SK-N-SH treated with all-trans-retinoic acid at 6 μM for 48 hours (cell line): ENCODE data around the gene DDA1.
A peak's percentile ranks its signal among the peaks of the same experiment; 100 is the strongest.

Source experiments
- ATAC-seq: fragments of 200-7000 bp; cut with Tn5 transposase; 3 replicates; pipeline ENCODE4 v1.9.1; 2020; ENCODE audit warnings: mild to moderate bottlenecking, moderate library complexity
- ARNTL ChIP-seq: fragments of 450-650 bp; formaldehyde crosslinking; IDR thresholded peaks from 2 replicates; pipeline ENCODE4 v1.5.0; 2020; ENCODE audit warnings: low read depth, mild to moderate bottlenecking, moderate library complexity, borderline replicate concordance
- CREB5 ChIP-seq: fragments of 250-450 bp; sonication (Bioruptor Pico); IDR thresholded peaks from 2 replicates; pipeline ENCODE4 v1.5.1; 2020; ENCODE audit warnings: low read depth, mild to moderate bottlenecking, moderate library complexity
- CSDC2 ChIP-seq: fragments of 250-450 bp; sonication (Bioruptor Pico); IDR thresholded peaks from 2 replicates; pipeline ENCODE4 v1.5.0; 2020; ENCODE audit warnings: mild to moderate bottlenecking, moderate library complexity
- CSRNP3 ChIP-seq: fragments of 250-450 bp; sonication (Bioruptor Pico); IDR thresholded peaks from 2 replicates; pipeline ENCODE4 v1.5.1; 2021; ENCODE audit warnings: mild to moderate bottlenecking, moderate library complexity
- ESRRG ChIP-seq: fragments of 250-450 bp; sonication (Bioruptor Pico); IDR thresholded peaks from 2 replicates; pipeline ENCODE4 v1.6.1; 2021; ENCODE audit warnings: mild to moderate bottlenecking
- GLIS3 ChIP-seq: fragments of 250-450 bp; sonication (Bioruptor Pico); IDR thresholded peaks from 2 replicates; pipeline ENCODE4 v1.5.0; 2020; ENCODE audit warnings: mild to moderate bottlenecking, moderate library complexity
- ISL1 ChIP-seq: fragments of 250-450 bp; sonication (Bioruptor Pico); IDR thresholded peaks from 2 replicates; pipeline ENCODE4 v2.1.2; 2022; ENCODE audit warnings: mild to moderate bottlenecking, moderate library complexity
- OSR1 ChIP-seq: fragments of 250-450 bp; sonication (Bioruptor Pico); IDR thresholded peaks from 2 replicates; pipeline ENCODE4 v1.8.0; 2022; ENCODE audit warnings: moderate library complexity, mild to moderate bottlenecking, inconsistent platforms
- PPARA ChIP-seq: fragments of 250-450 bp; sonication (Bioruptor Pico); IDR thresholded peaks from 2 replicates; pipeline ENCODE4 v1.5.0; 2020; ENCODE audit warnings: mild to moderate bottlenecking, borderline replicate concordance
- RARB ChIP-seq: fragments of 250-450 bp; sonication (Bioruptor Pico); IDR thresholded peaks from 2 replicates; pipeline ENCODE4 v1.8.0; 2021; ENCODE audit warnings: mild to moderate bottlenecking, moderate library complexity
- TCF4 ChIP-seq: fragments of 250-450 bp; sonication (Bioruptor Pico); IDR thresholded peaks from 2 replicates; pipeline ENCODE4 v1.8.0; 2021; ENCODE audit warnings: mild to moderate bottlenecking, moderate library complexity, borderline replicate concordance
- TOX ChIP-seq: fragments of 250-450 bp; sonication (Bioruptor Pico); IDR thresholded peaks from 2 replicates; pipeline ENCODE4 v1.8.0; 2021; ENCODE audit warnings: mild to moderate bottlenecking, moderate library complexity, borderline replicate concordance
- ZC3H10 ChIP-seq: fragments of 250-450 bp; sonication (Bioruptor Pico); IDR thresholded peaks from 2 replicates; pipeline ENCODE4 v1.5.1; 2021; ENCODE audit warnings: mild to moderate bottlenecking, moderate library complexity
- ZFP3 ChIP-seq: fragments of 250-450 bp; sonication (Bioruptor Pico); IDR thresholded peaks from 2 replicates; pipeline ENCODE4 v1.5.0; 2020; ENCODE audit warnings: mild to moderate bottlenecking, moderate library complexity
- ZNF565 ChIP-seq: fragments of 450-650 bp; formaldehyde crosslinking; conservative IDR thresholded peaks from 2 replicates; pipeline ENCODE4 v1.5.0; 2020; ENCODE audit warnings: low read depth, mild to moderate bottlenecking, moderate library complexity
- ZNF70 ChIP-seq: fragments of 450-650 bp; formaldehyde crosslinking; IDR thresholded peaks from 2 replicates; pipeline ENCODE4 v1.5.0; 2020; ENCODE audit warnings: mild to moderate bottlenecking, moderate library complexity
- ZNF8 ChIP-seq: fragments of 450-650 bp; formaldehyde crosslinking; IDR thresholded peaks from 2 replicates; pipeline ENCODE4 v1.5.0; 2020; ENCODE audit warnings: mild to moderate bottlenecking, moderate library complexity
- TF ChIP-seq, protein P1 (sequence below): fragments of 250-450 bp; sonication (Bioruptor Pico); IDR thresholded peaks from 2 replicates; pipeline ENCODE4 v1.5.0; 2020; ENCODE audit warnings: mild to moderate bottlenecking, moderate library complexity
- TF ChIP-seq, protein P2 (sequence below): fragments of 250-450 bp; sonication (Bioruptor Pico); IDR thresholded peaks from 2 replicates; pipeline ENCODE4 v1.8.0; 2021; ENCODE audit warnings: low read depth, mild to moderate bottlenecking, moderate library complexity, borderline replicate concordance

Gene DDA1

DNA sequence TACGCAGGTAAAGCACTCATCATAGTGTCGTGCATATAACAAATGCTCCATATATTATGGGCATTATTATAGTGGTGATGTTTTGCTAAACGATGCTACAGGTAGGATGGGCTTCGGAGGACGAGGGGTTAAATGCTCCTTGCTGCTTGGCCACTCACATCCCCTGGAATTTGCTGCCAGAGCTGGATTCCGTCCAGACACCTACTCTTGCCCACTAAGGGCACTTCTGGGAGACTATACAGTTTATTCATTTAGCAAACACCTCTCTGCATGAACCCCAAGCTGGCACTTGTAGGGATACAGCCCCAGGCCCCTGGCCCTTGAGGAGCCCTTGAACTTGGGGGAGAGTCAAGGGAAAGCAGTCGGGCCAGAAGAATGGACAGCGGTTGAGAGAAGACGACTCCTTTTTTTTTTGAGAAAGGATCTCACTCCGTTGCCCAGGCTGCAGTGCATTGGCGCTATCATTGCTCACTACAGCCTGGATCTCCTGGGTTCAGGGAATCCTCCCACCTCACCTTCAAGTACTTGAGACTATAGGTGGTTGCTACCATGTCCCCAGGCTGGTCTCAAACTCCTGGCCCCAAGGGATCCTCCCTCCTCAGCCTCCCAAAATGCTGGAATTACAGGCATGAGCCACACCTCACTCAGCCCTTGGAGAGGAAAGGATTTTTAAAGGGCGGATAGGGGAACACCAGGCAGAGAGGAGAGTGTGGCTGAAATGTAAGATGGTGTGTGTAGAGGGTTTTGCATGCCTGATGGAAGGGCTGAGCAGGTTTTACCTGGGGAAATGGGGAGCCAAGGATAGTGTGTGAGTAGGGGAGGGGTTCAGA, 4.8 kb upstream of the DDA1 start:
- TF ChIP-seq PPARA (CRISPR knock-in tag) (no peak), ZNF70 (CRISPR knock-in tag) (no peak), RARB (CRISPR knock-in tag) (no peak), TCF4 (no peak), ISL1 (no peak), CREB5 (CRISPR knock-in tag) (no peak), CSRNP3 (CRISPR knock-in tag) (no peak), TOX (CRISPR knock-in tag) (no peak), ESRRG (CRISPR knock-in tag) (no peak), ZNF565 (CRISPR knock-in tag) (no peak), ZNF8 (CRISPR knock-in tag) (no peak), ZC3H10 (CRISPR knock-in tag) (no peak), CSDC2 (CRISPR knock-in tag) (no peak), GLIS3 (CRISPR knock-in tag) (no peak), ZFP3 (no peak), ARNTL (CRISPR knock-in tag) (no peak), OSR1 (CRISPR knock-in tag) (no peak)
- TF ChIP-seq, protein P1, sequence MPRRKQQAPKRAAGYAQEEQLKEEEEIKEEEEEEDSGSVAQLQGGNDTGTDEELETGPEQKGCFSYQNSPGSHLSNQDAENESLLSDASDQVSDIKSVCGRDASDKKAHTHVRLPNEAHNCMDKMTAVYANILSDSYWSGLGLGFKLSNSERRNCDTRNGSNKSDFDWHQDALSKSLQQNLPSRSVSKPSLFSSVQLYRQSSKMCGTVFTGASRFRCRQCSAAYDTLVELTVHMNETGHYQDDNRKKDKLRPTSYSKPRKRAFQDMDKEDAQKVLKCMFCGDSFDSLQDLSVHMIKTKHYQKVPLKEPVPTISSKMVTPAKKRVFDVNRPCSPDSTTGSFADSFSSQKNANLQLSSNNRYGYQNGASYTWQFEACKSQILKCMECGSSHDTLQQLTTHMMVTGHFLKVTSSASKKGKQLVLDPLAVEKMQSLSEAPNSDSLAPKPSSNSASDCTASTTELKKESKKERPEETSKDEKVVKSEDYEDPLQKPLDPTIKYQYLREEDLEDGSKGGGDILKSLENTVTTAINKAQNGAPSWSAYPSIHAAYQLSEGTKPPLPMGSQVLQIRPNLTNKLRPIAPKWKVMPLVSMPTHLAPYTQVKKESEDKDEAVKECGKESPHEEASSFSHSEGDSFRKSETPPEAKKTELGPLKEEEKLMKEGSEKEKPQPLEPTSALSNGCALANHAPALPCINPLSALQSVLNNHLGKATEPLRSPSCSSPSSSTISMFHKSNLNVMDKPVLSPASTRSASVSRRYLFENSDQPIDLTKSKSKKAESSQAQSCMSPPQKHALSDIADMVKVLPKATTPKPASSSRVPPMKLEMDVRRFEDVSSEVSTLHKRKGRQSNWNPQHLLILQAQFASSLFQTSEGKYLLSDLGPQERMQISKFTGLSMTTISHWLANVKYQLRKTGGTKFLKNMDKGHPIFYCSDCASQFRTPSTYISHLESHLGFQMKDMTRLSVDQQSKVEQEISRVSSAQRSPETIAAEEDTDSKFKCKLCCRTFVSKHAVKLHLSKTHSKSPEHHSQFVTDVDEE (CRISPR knock-in tag) = no peak
- ATAC-seq = no peak

- no peak for TF ChIP-seq ARNTL (CRISPR knock-in tag)
- no peak for TF ChIP-seq ZC3H10 (CRISPR knock-in tag)
- TF ChIP-seq TCF4 = no peak
- TF ChIP-seq ESRRG (CRISPR knock-in tag) = no peak
- ATAC-seq = no peak
Measured at GRCh38 chr19:17305216-17305516, 4.2 kb upstream of the DDA1 start.

DNA sequence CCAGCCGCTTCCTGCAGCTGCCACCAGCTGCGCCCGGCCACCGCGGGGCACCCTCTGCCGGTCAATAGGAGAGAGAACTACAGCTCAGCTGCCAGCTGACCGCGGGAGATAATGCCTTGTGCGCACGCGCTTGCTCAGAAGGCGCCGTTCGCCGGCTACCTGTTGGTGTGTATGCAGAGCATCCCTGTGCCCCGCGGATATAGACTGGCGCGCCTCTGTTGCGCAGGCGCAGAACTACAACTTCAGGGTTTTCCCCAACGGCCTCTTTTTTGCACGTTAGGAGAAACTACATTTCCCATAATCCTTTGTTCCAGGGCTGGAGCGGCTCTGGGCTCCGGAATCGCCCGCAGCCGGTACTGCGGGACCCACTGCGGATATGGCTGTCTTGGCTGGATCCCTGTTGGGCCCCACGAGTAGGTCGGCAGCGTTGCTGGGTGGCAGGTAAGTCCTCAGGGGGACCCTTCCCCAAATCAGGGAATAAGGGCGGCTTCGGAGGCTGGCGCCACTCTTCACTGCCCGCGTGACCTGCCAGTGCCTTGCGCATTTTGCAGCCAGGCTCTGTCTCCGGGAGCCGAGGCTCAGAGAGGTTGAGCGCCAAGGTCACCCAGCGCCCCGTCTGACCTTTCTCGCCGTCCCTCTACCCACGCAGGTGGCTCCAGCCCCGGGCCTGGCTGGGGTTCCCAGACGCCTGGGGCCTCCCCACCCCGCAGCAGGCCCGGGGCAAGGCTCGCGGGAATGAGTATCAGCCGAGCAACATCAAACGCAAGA, 3.7 kb upstream of the DDA1 start, which contains the start of gene MRPL34:
MRPL34 (plus strand) TSS at position 356 of the 768 bp plus-strand sequence; CDS start at position 377, 21 bp downstream.
- TF ChIP-seq TOX (CRISPR knock-in tag) (no peak), TCF4 (peak; percentile 96), ZFP3 (peak; percentile 62; the same call in 1 of the 2 replicates)
- TF ChIP-seq, protein P2, sequence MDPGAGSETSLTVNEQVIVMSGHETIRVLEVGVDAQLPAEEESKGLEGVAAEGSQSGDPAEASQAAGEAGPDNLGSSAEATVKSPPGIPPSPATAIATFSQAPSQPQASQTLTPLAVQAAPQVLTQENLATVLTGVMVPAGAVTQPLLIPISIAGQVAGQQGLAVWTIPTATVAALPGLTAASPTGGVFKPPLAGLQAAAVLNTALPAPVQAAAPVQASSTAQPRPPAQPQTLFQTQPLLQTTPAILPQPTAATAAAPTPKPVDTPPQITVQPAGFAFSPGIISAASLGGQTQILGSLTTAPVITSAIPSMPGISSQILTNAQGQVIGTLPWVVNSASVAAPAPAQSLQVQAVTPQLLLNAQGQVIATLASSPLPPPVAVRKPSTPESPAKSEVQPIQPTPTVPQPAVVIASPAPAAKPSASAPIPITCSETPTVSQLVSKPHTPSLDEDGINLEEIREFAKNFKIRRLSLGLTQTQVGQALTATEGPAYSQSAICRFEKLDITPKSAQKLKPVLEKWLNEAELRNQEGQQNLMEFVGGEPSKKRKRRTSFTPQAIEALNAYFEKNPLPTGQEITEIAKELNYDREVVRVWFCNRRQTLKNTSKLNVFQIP = no peak
- TF ChIP-seq, protein P1 (CRISPR knock-in tag) = peak; percentile 85; the same call in 1 of the 2 replicates
- peak; percentile 75 for ATAC-seq
